GM21381 (cell line): ENCODE results near the gene THOC2.
"Not testable (repeated sequence)": the region's sequence is repeated elsewhere in the genome, so short reads cannot be mapped to it uniquely, and the experiment has no call there.

Experiments used
- ATAC-seq: cut with Tn5 transposase; IDR thresholded peaks from one replicate; pipeline ENCODE4 v1.9.1; 2021; ENCODE audit warnings: mild to moderate bottlenecking, moderate library complexity; ENCODE audit not compliant: unreplicated experiment

THOC2 gene

GRCh38 chrX:123736333-123736921, 3.6 kb upstream of the THOC2 start:
- no peak for ATAC-seq

DNA sequence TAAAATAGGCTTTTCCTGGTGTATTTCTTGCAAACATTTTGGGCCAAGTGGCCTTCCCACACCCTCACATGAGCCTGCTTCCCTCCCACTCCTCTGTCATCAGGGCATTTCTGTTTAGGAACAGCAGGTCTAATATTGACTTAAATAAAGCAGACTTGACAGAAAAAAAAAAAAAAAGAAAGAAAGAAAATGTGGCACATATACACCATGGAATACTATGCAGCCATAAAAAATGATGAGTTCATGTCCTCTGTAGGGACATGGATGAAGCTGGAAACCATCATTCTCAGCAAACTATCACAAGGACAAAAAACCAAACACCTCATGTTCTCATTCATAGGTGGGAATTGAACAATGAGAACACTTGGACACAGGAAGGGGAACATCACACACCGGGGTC, 2.3 kb upstream of the THOC2 start:
- not testable (repeated sequence) for ATAC-seq

GRCh38 chrX:123734079-123734478, 1.2 kb upstream of the THOC2 start:
- not testable (repeated sequence) for ATAC-seq

DNA sequence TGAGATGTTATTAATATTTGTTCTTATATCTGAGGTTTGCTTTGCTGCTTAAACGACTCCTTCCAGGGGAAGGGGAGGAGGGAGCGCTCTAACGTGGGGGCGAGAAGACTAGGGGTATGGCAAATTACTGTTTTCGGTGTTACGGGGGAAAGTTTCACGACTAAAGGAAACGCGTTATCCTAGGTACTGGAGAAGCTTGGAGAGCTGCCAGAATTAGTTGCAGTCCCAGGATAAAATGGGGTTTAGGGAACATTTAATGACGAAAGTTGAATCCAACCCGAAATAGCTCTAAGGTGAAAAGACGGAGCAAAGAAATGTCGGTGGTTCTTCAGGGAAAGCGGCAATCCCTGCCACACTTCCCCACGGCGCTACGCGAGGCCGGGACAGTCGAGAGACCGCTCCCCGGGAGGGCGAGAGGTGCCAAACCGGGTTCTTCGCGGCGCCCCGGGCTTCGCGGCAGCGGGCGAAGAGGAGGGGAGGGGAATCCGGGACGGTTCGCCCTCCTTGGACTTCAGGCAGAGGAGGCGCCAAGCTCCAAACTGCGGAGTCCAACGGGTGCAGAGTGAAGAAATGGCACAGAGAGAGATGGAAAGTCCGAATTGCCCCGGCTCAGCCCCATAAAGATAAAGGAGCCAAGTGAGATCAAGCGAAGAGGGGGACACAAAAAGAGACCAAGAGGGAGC, 724 bp downstream of the THOC2 start:
- peak; percentile 12 for ATAC-seq

DNA sequence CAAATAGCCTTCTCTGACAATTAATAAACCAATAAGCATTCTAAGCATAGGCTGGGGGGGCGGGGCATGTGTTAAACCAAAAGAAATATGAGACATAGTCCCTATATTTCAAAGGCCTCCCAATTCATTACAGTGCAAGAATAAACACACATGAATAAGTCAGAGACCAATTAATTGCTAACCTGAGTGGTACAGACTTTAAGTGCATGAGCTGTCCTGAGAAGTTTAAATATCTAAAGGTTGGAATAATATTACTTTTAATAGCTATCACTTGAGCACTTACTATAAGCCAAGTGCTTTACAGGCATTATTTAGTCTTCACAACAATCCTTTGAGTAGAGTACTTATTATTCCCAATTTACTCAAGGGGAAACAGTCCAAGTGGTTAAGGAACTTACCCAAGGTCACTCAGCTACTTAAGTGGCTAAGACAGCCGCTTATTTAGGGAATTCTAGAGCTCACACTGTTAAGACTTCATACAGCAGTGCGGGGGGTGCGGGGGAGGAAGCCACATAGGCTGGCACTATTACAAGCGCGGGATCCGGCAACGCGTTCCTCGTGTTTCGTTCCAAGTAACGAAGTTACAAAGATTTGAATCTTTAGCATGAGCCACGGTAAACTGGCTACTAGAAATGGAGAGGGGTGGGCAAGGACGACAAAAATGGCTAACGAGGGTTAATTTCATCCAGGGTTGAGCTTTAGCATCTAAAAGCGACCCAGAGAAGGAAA, 1.4 kb downstream of the THOC2 start:
- no peak for ATAC-seq

DNA sequence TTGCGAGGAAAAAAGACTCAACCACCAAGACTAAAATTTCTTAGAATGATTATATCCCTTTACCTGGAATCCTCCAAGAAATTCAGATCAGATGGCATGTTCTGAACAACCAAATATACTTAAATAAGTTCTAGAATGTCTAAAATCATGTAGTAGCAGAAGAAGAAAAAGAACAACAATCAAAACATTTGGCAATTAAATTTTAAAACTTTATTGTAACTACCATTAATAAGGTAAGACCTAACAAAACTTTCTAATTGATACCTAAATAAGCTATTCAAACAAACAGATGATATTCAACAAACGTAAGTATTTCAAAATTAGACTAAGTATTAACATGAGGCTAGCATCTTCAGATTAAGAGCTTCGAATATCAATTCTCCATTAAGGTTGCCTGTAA, 4.3 kb downstream of the THOC2 start:
- no peak for ATAC-seq

- no peak for ATAC-seq
Measured at GRCh38 chrX:123728016-123728415, 4.8 kb downstream of the THOC2 start.

- ATAC-seq = not testable (repeated sequence)
Measured at GRCh38 chrX:123722193-123722592, 10.7 kb downstream of the THOC2 start.

DNA sequence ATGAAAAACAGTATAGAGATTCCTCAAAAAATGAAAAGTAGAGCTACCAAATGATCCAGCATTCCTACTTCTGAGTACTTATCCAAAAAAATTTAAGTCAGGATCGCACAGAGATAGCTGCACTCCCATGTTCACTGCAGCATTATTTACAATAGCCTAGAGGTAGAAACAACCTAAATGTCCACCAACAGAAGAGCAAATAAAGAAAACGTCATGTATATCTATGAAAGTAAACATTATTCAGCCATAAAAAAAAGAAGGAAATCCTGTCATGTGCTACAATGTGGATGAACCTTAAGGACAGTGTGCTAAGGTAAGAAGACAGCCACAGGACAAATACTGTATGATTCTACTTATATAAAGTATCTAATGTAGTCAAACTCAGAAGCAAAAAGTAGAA, 12.4 kb downstream of the THOC2 start:
- ATAC-seq = no peak

GRCh38 chrX:123713841-123714240, 19.0 kb downstream of the THOC2 start:
- no peak for ATAC-seq

DNA sequence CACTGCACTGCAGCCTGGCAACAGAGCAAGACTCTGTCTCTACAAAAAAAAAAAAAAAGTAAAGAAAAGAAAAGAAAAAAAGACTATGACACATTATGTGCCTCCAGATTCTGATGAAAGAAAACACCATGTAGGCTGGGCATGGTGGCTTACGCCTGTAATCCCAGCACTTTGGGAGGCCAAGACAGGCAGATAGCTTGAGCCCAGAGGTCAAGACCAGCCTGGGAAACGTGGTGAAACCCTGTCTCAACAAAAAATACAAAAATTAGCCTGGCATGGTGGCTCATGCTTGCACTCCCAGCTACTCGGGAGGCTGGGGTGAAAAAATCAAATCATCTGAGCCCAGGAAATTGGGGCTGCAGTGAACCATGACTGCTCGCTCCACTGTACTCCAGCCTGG, 19.4 kb downstream of the THOC2 start:
- ATAC-seq = no peak

GRCh38 chrX:123711201-123711600, 21.7 kb downstream of the THOC2 start:
- ATAC-seq = not testable (repeated sequence)

GRCh38 chrX:123704781-123705180, 28.1 kb downstream of the THOC2 start:
- ATAC-seq = no peak

- no peak for ATAC-seq
Measured at GRCh38 chrX:123698979-123699520, 33.8 kb downstream of the THOC2 start.

- ATAC-seq = no peak
Measured at GRCh38 chrX:123696334-123696733, 36.5 kb downstream of the THOC2 start.

- no peak for ATAC-seq
Measured at GRCh38 chrX:123695242-123695641, 37.6 kb downstream of the THOC2 start.

- ATAC-seq = no peak
Measured at GRCh38 chrX:123691776-123692175, 41.1 kb downstream of the THOC2 start.

DNA sequence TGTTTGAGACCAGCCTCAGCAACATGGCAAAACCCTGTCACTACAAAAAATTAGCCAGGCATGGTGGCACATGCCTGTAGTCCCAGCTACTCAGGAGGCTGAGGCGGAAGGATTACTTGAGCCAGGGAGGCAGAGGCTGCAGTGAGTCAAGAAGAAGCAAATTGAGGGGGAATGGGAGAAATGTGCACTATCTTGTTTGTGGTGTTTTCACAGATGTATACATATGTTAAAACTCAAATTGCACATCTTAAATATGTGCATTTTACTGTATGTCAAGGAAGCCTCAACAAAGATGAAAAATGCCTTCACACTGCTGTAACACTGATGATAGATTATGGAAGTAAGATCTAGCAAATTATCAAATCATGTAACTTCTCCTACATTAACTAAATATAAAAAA, 44.3 kb downstream of the THOC2 start:
- no peak for ATAC-seq

GRCh38 chrX:123685232-123685631, 47.6 kb downstream of the THOC2 start:
- ATAC-seq = no peak

DNA sequence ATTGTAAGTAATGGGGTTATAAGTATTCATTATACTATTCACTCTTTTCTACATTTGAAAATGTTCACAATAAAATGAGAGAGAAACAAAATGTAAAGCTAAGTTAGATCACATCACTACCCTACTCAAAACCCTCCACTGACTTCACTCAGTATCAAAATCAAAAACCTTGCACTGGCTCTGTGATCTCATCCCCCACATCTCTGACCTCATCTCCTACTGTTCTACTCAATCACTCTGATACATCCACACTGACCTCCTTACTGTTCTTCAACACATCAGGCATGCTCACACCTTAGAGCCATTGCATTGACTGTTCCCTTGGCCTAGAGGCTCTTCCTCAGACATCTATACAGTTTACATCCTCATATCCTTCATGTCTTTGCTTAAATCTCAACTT, 50.7 kb downstream of the THOC2 start:
- ATAC-seq = no peak

GRCh38 chrX:123679733-123680460, 53.0 kb downstream of the THOC2 start:
- ATAC-seq = not testable (repeated sequence)
